GM18861 (cell line): ENCODE data around the gene TRPM1.

Experiments
- ATAC-seq: cut with Tn5 transposase; IDR thresholded peaks from one replicate; pipeline ENCODE4 v1.9.1; 2021; ENCODE audit not compliant: unreplicated experiment

TRPM1 gene

GRCh38 chr15:30984118-30984517, 117.4 kb downstream of the TRPM1 start:
- no peak for ATAC-seq

DNA sequence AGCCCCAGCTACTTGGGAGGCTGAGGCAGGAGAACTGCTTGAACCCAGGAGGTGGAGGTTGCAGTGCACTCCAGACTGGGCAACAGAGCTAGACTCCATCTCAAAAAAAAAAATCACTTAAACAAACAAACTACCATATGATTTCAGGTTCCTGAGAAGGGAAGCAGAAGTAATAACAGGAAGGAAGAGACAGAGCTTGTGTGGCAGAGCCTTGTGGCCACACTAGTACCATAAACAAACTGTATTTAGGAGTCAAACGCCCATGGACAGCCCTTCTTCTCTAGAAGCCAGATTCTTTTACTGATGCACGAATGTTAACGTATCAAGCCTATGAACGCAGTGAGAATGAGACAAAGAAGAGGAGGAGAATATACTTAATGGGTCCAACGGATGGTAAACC, 122.1 kb downstream of the TRPM1 start:
- ATAC-seq, result no peak

GRCh38 chr15:30978328-30978727, 123.2 kb downstream of the TRPM1 start:
- no peak for ATAC-seq

- ATAC-seq, result no peak
These were observed 127.4 kb downstream of the TRPM1 start for GRCh38 chr15:30974112-30974511.

DNA sequence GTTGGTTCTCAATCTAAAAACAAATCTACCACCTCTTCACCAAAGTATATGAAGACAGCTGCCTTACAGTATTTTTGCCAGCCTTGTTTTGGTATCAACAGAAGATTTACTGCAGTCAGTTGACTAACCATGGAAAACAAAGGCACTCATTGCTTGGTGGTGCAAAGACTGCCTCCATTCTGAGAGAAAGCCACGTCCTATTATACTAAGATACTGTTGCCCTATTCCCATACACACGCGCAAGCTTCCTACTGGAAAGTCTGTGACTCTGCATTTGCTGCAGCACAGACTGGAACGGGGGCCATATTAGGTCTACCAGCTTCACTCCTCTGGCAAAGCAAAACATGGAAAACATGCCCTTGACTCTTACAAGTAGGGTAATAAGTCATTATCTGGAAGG, 128.1 kb downstream of the TRPM1 start:
- no peak for ATAC-seq

GRCh38 chr15:30969724-30970123, 131.8 kb downstream of the TRPM1 start:
- ATAC-seq, result no peak

GRCh38 chr15:30963681-30964080, 137.8 kb downstream of the TRPM1 start:
- no peak for ATAC-seq

DNA sequence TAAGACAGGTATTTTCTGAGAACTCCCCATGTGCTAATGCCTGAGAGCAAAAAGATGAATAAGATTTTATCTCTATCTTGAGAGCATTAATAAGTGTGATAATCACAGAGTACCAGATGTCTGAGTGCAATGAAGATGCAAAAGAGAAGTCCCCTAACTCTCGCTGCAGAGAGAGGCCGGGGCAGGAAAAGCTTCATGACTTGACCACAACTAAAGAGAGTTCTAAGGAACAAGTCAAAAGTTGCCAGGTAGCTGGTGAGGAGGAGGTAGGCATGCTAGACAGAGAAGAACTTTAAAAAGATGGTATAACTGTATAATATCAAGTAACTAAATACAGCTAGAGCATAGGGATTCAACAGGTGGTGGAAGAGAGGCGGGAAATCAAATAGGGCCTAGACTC, 138.9 kb downstream of the TRPM1 start:
- ATAC-seq, result no peak

- no peak for ATAC-seq
These were observed 139.4 kb downstream of the TRPM1 start for GRCh38 chr15:30962079-30962478.

DNA sequence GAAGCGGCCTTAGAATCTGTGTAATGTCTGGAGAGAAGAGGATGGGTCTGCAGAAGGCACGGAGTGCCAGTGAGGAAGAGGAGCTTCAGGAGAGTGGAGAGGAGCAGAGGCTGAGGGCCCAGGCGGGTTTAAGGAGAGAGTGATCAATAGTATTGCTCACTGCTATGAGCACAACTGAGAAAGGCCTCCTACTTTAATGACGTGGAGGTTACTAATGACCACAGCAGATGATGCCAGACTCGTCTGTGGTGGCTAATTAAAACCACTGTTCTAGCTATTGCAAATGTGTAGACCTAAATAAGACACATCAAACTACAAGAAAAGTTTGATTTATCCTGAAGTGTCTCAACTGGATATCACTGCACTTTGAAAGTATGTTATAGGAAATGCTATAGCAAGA, 143.3 kb downstream of the TRPM1 start:
- no peak for ATAC-seq

DNA sequence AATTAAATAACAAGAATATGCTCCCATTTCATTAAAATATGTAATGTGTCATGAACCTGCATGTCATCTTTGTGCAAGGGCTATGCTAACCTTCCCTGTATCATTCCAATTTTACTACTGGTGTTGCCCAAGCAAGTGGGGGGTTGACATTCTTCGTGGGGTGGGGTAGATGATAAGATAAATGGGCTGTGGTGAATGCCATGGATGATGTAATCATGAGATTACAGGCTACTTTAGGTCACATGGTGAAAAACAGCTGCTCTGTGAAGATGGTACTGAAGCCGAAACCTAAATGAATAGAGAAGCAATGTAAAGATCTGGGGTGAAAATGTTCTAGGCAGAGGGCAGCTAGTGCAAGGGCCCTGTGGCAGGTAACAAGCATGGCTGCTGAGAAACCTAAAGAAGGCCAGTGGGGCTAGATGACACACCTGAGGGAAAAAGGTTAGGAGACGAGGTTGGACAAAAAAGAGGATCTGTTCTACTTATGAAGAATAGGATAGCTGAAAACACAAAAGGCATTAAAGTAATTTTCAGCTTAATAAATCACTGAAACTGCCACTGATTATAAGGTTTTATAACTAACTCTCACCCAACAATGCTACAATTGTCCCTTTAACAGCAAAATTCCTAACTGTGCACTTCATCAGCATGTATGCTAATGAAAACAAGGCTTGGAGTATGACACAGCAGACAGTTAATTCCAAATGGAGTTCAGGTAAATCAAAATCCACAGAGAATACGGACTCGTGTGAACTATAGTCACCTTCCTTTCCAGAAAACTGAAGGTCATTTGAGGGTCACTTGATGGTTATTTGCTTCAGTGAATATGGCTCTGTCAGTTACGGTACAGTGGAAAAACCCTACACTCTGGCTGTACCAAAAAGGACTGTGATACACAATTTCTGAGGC, 145.1 kb downstream of the TRPM1 start:
- ATAC-seq, result no peak

DNA sequence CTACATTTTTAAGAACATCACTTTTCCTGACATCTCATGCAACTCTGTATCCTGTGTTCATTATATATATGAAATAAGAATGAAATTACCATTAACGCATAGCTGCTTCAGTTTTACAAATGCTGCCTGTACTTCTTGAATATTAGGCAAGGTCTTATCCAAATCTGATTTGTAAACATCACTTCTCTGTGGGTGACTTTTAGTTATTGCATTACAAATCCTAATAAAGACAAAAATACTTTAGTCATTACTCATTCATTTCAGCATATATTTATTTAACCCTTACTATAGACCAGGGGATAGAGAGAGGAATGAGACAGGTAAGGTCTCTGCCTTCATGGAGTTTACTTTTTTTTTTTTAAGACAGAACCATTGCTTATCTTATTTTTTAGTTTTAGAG, 146.9 kb downstream of the TRPM1 start:
- ATAC-seq, result no peak

DNA sequence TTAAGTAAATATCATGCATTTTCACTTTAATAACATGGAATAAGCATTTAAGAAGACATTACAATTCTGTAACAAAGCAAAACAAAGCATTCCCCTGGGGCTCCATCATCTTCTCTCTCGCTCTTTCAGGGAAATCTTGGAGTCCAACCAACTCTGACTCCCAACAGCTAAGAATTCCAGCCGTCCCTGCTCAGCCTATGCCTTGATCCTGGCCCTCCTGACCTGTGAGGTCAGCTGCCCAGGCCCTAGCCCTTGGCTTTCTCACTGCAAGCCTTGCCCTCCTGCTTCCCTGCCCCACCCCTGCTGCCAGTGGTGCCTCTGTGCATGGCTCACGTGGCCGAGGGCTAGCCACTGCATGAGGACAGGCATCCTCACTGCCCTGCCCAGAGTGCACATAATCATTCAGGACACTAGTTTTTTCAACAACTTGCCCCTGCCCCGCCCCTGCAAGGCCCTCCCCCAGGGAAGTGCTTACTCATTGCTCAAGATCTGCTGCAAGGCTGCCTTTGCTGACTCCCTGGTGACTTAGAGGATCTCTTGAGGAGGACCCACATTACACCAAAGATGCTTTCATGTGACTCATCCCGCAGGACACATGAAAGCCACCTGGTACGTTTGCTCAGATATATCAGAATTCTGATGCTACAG, 147.7 kb downstream of the TRPM1 start:
- ATAC-seq, result no peak

GRCh38 chr15:30953183-30953582, 148.3 kb downstream of the TRPM1 start:
- no peak for ATAC-seq
